Gastrocnemius medialis (tissue), 4 donors: ENCODE results near the gene LRWD1. TPM values are rescaled to one million over a fixed set of nuclear protein-coding genes. Genes with fewer than 3 reads are reported as not detected.
A peak's percentile ranks its signal among the peaks of the same experiment; 100 is the strongest.

Experiments
- ATAC-seq, 2 donors: fragments of 150-250 bp; one replicate each; pipeline ENCODE4 v1.9.1; 2016
- DNase-seq, 2 donors: peaks; one replicate each; pipeline ENCODE4 v3.0.0-alpha.2; 2019
- H3K27ac ChIP-seq, 4 donors: fragments of 200-600 bp; sonication (generic); 1 replicate in 1 of 4; 2 replicates in 3 of 4; pipeline ENCODE4 v1.5.1; 2016 to 2018; ENCODE audit warnings: mild to moderate bottlenecking in 2 of 4, moderate library complexity in 1 of 4
- H3K27me3 ChIP-seq, 3 donors: fragments of 200-600 bp; sonication (generic) in 2 of 3; 1 replicate in 1 of 3; 2 replicates in 2 of 3; pipeline versions ENCODE4 v1.5.1 to v1.6.0; 2016 to 2019; ENCODE audit warnings: mild to moderate bottlenecking in 1 of 3, moderate library complexity in 1 of 3
- H3K36me3 ChIP-seq, 2 donors: fragments of 200-600 bp; sonication (generic) in 1 of 2; one replicate each; pipeline ENCODE4 v1.5.1; 2017 to 2018
- H3K4me1 ChIP-seq, 2 donors: fragments of 200-600 bp; sonication (generic) in 1 of 2; one replicate each; pipeline ENCODE4 v1.5.1; 2016 to 2017; ENCODE audit warnings: mild to moderate bottlenecking in 2 of 2
- H3K4me3 ChIP-seq, 4 donors: fragments of 200-600 bp; sonication (generic) in 3 of 4; 1 replicate in 1 of 4; 2 replicates in 3 of 4; pipeline ENCODE4 v1.5.1; 2016 to 2019; ENCODE audit warnings: mild to moderate bottlenecking in 2 of 4
- H3K9me3 ChIP-seq, 3 donors: fragments of 200-600 bp; sonication (generic) in 2 of 3; 1 replicate in 1 of 3; 2 replicates in 2 of 3; pipeline ENCODE4 v1.5.1; 2016 to 2019
- POLR2A ChIP-seq, 2 donors: fragments of 450-650 bp; IDR thresholded peaks; one replicate each; pipeline ENCODE4 v1.6.1; 2017; ENCODE audit warnings: antibody characterized with exemption in 2 of 2, mild to moderate bottlenecking in 2 of 2, moderate library complexity in 2 of 2
- in situ Hi-C, 4 donors: fragments of 200-750 bp; cut with MboI; loops; one replicate each; pipeline versions ENCODE4 v1.15.0 to v1.8.0; 2017; ENCODE audit warnings: low sequenced_read_pairs in 4 of 4
- intact Hi-C: fragments of 100-400 bp; cut with DNase I; formaldehyde crosslinking; loops from one replicate; pipeline ENCODE4 v1.15.1; 2023; ENCODE audit warnings: low total_unique reads
- total RNA-seq, 4 donors: library from RNA; depleted of rRNA; stranded (reverse); fragments of >200 nt; gene quantifications; one replicate each; pipeline versions ENCODE4 v1.1.0 to v1.2.3, GENCODE V29; 2016
- TF ChIP-seq, protein P1 (sequence below), 5 experiments: fragments of 450-650 bp in 3 of 5; fragments of 200-600 bp in 2 of 5; sonication (generic) in 2 of 5; IDR thresholded peaks in 4 of 5; conservative IDR thresholded peaks in 1 of 5; 1 replicate in 4 of 5; 2 replicates in 1 of 5; pipeline ENCODE4 v1.5.1; 2016 to 2019; ENCODE audit warnings: antibody characterized with exemption in 5 of 5, mild to moderate bottlenecking in 3 of 5, moderate library complexity in 3 of 5

Gene LRWD1
- total RNA-seq, 4 donors from 2014 or later = 7.5 to 24.5 (median 18.0) TPM

DNA sequence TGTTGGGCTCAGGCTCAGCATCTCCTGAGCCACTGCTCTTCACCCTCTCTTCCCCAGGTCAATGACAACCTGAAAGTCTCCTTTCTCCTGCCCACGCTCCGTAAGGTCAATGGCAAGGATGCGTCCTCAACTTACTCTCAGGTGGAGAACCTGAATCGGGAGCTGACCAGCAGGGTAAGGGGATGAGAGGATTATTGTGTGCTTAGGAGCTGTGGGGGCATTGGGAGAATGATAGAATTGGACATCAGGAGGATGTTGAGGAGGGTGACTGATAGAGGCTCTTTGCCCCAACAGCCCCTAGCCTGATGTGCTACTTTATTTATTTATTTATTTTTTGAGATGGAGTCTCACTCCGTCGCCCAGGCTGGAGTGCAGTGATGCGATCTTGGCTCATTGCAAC is 1.3 kb downstream of the LRWD1 start:
- DNase-seq (no peak), ATAC-seq (no peak)
- H3K4me3 ChIP-seq = peak overlapping the region in 1 of 4 donors; percentile 100
- intact Hi-C loops = no loop called here
- H3K36me3 ChIP-seq = no peaks in the 10 kb centered on the region
- TF ChIP-seq, protein P1, sequence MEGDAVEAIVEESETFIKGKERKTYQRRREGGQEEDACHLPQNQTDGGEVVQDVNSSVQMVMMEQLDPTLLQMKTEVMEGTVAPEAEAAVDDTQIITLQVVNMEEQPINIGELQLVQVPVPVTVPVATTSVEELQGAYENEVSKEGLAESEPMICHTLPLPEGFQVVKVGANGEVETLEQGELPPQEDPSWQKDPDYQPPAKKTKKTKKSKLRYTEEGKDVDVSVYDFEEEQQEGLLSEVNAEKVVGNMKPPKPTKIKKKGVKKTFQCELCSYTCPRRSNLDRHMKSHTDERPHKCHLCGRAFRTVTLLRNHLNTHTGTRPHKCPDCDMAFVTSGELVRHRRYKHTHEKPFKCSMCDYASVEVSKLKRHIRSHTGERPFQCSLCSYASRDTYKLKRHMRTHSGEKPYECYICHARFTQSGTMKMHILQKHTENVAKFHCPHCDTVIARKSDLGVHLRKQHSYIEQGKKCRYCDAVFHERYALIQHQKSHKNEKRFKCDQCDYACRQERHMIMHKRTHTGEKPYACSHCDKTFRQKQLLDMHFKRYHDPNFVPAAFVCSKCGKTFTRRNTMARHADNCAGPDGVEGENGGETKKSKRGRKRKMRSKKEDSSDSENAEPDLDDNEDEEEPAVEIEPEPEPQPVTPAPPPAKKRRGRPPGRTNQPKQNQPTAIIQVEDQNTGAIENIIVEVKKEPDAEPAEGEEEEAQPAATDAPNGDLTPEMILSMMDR (IDR thresholded peaks at IDR 0.05 in 4 of 5, conservative IDR thresholded peaks at IDR 0.05 in 1 of 5) = no peak
- TF ChIP-seq POLR2A (IDR thresholded peaks at IDR 0.05) = no peak
- H3K4me1 ChIP-seq = peaks cover 14 to 32% of the 10 kb centered on the region in 2 donors
- H3K27ac ChIP-seq = no peak overlapping the region
- H3K9me3 ChIP-seq = no peaks in the 10 kb centered on the region
- in situ Hi-C loops = loop anchor here in 1 of 4 donors (10.0 kb wide), 1 partner anchor 61 kb away; no protein-coding TSS in a partner anchor
- no peaks in the 10 kb centered on the region for H3K27me3 ChIP-seq

GRCh38 chr7:102467581-102468477 is 3.0 kb downstream of the LRWD1 start:
- TF ChIP-seq POLR2A (IDR thresholded peaks at IDR 0.05) = no peak
- TF ChIP-seq, protein P1 (IDR thresholded peaks at IDR 0.05 in 4 of 5, conservative IDR thresholded peaks at IDR 0.05 in 1 of 5) = no peak
- H3K27ac ChIP-seq = no peak overlapping the region
- ATAC-seq (no peak), DNase-seq (no peak)
- no peak overlapping the region for H3K4me3 ChIP-seq
- intact Hi-C loops = no loop called here
- in situ Hi-C loops = loop anchor here in 1 of 4 donors (10.0 kb wide), 1 partner anchor 63 kb away; no protein-coding TSS in a partner anchor
- H3K27me3 ChIP-seq = no peaks in the 10 kb centered on the region
- peaks cover 14 to 30% of the 10 kb centered on the region in 2 donors for H3K4me1 ChIP-seq
- no peaks in the 10 kb centered on the region for H3K9me3 ChIP-seq
- peaks cover 0 to 7% of the 10 kb centered on the region in 2 donors for H3K36me3 ChIP-seq

GRCh38 chr7:102468478-102469350 is 3.9 kb downstream of the LRWD1 start:
- in situ Hi-C loops = loop anchor here in 1 of 4 donors (10.0 kb wide), 1 partner anchor 64 kb away; no protein-coding TSS in a partner anchor
- ATAC-seq (no peak), DNase-seq (peak in 1 of 2 donors; percentile 20)
- Histone ChIP-seq H3K36me3 (peaks cover 0 to 16% of the 10 kb centered on the region in 2 donors), H3K4me3 (no peak overlapping the region), H3K27me3 (no peaks in the 10 kb centered on the region), H3K27ac (no peak overlapping the region), H3K4me1 (peaks cover 10 to 26% of the 10 kb centered on the region in 2 donors), H3K9me3 (no peaks in the 10 kb centered on the region)
- intact Hi-C loops = no loop called here
- TF ChIP-seq, protein P1 (IDR thresholded peaks at IDR 0.05 in 4 of 5, conservative IDR thresholded peaks at IDR 0.05 in 1 of 5) = no peak
- no peak for TF ChIP-seq POLR2A (IDR thresholded peaks at IDR 0.05)

DNA sequence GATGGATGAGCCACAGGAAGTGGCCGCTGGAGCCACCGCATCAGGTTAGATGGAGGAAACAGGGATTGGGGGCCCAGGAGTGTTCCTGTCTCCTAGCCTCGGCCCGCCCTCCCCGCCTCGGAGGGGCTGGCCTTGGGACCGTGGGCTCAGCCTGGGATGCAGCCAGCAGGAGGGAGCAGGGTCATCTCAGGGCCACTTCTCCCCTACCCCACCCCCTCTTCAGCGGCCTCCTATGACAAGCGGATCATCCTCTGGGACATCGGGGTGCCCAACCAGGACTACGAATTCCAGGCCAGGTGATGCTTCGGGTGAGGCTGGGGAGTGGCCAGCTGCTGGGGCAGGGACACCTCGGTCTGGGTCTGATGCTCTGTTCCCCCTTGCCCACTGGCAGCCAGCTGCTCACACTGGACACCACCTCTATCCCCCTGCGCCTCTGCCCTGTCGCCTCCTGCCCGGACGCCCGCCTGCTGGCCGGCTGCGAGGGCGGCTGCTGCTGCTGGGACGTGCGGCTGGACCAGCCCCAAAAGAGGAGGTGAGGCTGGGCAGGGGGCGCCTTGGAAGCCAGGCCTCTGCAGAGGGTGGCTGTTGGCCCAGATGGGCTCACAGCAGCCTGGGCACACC is 4.7 kb downstream of the LRWD1 start:
- TF ChIP-seq, protein P1 (IDR thresholded peaks at IDR 0.05 in 4 of 5, conservative IDR thresholded peaks at IDR 0.05 in 1 of 5) = no peak
- no peak for TF ChIP-seq POLR2A (IDR thresholded peaks at IDR 0.05)
- Histone ChIP-seq H3K4me1 (peaks cover 4 to 21% of the 10 kb centered on the region in 2 donors), H3K27me3 (no peaks in the 10 kb centered on the region), H3K36me3 (peaks cover 0 to 16% of the 10 kb centered on the region in 2 donors), H3K4me3 (no peak overlapping the region), H3K27ac (no peak overlapping the region), H3K9me3 (no peaks in the 10 kb centered on the region)
- intact Hi-C loops = no loop called here
- no peak for ATAC-seq
- DNase-seq = peak in 1 of 2 donors; percentile 13
- in situ Hi-C loops = loop anchor here in 1 of 4 donors (10.0 kb wide), 1 partner anchor 65 kb away; no protein-coding TSS in a partner anchor
